Measurements from ENCODE around the gene ZNF541. TPM values are rescaled to one million over a fixed set of nuclear protein-coding genes. Genes with fewer than 3 reads are reported as not detected.

The ZNF541 gene
- total RNA-seq, 2 donors from 2014 or later = not detected

DNA sequence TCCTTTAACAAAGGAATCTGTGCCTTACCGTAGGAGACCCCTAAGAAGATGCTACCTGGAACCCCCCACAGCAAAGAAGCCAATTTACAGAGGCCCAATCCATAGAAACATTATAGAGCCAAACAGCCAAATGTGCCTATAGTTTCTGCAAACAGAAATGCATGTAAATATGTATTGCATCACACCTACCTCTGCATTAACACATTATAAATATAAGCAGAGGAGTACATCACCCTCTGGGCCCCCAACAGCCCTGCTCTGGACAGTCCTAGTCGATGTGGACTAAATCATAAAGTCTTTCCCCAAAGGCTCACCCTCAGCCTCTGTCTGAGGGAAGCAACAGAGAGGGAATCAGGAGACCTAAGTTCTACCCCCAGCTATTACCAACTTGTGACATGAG is 25.7 kb downstream of the ZNF541 start:
- TF ChIP-seq, protein P1, sequence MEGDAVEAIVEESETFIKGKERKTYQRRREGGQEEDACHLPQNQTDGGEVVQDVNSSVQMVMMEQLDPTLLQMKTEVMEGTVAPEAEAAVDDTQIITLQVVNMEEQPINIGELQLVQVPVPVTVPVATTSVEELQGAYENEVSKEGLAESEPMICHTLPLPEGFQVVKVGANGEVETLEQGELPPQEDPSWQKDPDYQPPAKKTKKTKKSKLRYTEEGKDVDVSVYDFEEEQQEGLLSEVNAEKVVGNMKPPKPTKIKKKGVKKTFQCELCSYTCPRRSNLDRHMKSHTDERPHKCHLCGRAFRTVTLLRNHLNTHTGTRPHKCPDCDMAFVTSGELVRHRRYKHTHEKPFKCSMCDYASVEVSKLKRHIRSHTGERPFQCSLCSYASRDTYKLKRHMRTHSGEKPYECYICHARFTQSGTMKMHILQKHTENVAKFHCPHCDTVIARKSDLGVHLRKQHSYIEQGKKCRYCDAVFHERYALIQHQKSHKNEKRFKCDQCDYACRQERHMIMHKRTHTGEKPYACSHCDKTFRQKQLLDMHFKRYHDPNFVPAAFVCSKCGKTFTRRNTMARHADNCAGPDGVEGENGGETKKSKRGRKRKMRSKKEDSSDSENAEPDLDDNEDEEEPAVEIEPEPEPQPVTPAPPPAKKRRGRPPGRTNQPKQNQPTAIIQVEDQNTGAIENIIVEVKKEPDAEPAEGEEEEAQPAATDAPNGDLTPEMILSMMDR (conservative IDR thresholded peaks at IDR 0.05) = no peak
- peaks cover 2% of the 10 kb centered on the region for H3K27me3 Mint-ChIP-seq (ENCODE audit: insufficient read depth)
- 67 to 85% methylated on average over 1 to 2 of the region's 2 CpGs for WGBS, 2 experiments (ENCODE audit: insufficient coverage in 1 of 2, insufficient read length in 1 of 2)
- peaks cover 9% of the 10 kb centered on the region for H3K4me1 Mint-ChIP-seq
- no peaks in the 10 kb centered on the region for H3K4me1 ChIP-seq (ENCODE audit: control insufficient read depth, insufficient read depth, low read length)
- no peak for DNase-seq
- no peaks in the 10 kb centered on the region for H3K36me3 Mint-ChIP-seq (ENCODE audit: low read depth)
- H3K9me3 ChIP-seq (ENCODE audit: control insufficient read depth, low read length) = no peaks in the 10 kb centered on the region
- no peaks in the 10 kb centered on the region for H3K36me3 ChIP-seq (ENCODE audit: control insufficient read depth, insufficient read depth, low read length)
- no peak overlapping the region for H3K27ac Mint-ChIP-seq
- no peak overlapping the region for H3K9ac ChIP-seq (ENCODE audit: extremely low read depth, low read length, poor library complexity, severe bottlenecking)
- H3K27ac ChIP-seq (ENCODE audit: low read depth, low read length) = no peak overlapping the region
- no peaks in the 10 kb centered on the region for H3K9me3 Mint-ChIP-seq
- H3K27me3 ChIP-seq (ENCODE audit: control insufficient read depth, insufficient read depth, low read length, poor library complexity, severe bottlenecking) = no peaks in the 10 kb centered on the region
- H3K4me3 ChIP-seq (ENCODE audit: low read length) = no peak overlapping the region
- H3K4me3 Mint-ChIP-seq = no peak overlapping the region

DNA sequence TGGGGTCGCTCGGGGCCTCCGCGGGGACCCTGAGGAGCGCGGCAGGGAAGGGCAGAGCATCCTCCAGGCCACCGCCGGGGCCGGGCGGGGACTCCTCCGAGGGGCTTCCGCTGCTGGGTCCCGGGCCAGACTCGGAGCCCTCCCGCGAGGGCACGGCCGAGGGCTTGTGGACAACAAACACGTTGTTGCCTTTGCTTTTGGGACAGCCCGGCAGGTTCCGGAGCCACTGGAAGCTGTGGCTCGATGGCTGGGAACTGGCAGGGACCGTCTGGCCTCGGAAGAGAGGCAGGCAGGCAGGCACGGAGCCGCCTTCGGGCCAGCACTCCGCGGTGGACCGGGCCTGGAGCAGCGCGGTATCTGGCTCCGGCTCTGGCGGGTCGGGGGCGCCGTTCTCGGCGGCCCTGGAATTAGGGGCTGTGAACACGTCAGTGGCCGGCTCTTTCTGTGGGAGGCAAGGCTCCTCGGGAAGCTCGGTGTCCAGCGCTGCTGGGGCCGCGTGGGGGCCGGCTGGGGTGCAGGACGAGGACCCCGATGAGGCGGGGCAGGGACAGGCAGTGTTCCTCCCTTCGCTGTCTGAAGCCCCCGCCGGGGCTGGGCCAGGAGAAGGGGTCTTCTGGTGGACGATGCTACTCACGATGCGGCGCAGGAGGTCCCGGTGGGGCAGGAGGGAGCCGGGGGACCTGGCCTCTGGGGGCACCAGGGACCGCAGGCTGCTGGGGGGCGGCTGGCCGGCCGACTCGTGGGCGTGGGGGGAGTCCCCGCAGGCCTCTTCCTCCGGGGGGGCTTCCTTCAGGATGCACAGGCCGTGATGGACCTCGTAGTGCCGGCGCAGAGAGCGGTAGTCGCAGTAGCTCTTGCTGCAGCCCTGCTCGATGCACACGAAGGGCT is 27.6 kb downstream of the ZNF541 start:
- Mint-ChIP-seq H3K27me3 (ENCODE audit: insufficient read depth) (peaks cover 2% of the 10 kb centered on the region), H3K36me3 (ENCODE audit: low read depth) (no peaks in the 10 kb centered on the region)

DNA sequence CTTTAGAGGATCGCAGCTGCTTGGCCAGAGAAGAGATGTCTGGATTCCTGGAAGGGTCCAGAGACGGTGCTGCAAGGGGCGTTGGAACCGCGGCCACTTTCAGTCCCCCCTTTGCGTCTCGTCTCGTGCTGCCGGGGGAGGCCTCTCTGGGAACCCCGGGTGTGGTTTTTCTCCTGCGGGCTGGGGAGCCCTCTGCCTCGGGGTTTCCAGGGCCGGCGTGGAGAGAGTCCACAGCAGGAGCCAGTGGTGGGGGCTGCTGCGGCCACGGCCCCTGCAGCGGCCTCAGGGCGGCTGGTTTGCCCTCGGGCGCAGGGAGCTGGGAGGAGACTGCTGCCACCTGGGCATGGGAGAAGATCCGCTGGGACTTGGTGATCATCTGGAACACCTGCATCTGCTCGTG is 28.5 kb downstream of the ZNF541 start:
- Histone ChIP-seq H3K4me1 (ENCODE audit: control insufficient read depth, insufficient read depth, low read length) (no peaks in the 10 kb centered on the region), H3K27me3 (ENCODE audit: control insufficient read depth, insufficient read depth, low read length, poor library complexity, severe bottlenecking) (no peaks in the 10 kb centered on the region), H3K9me3 (ENCODE audit: control insufficient read depth, low read length) (no peaks in the 10 kb centered on the region), H3K27ac (ENCODE audit: low read depth, low read length) (no peak overlapping the region), H3K36me3 (ENCODE audit: control insufficient read depth, insufficient read depth, low read length) (no peaks in the 10 kb centered on the region), H3K9ac (ENCODE audit: extremely low read depth, low read length, poor library complexity, severe bottlenecking) (no peak overlapping the region), H3K4me3 (ENCODE audit: low read length) (no peak overlapping the region)
- no peak for DNase-seq
- Mint-ChIP-seq H3K9me3 (no peaks in the 10 kb centered on the region), H3K4me3 (no peak overlapping the region), H3K36me3 (ENCODE audit: low read depth) (no peaks in the 10 kb centered on the region), H3K27ac (no peak overlapping the region), H3K27me3 (ENCODE audit: insufficient read depth) (peaks cover 2% of the 10 kb centered on the region), H3K4me1 (peaks cover 17% of the 10 kb centered on the region)
- TF ChIP-seq, protein P1 (conservative IDR thresholded peaks at IDR 0.05) = no peak
- 94 to 95% methylated on average over 15 to 22 of the region's 22 CpGs for WGBS, 2 experiments (ENCODE audit: insufficient coverage in 1 of 2, insufficient read length in 1 of 2)

More for the DNA sequence above, 27.6 kb downstream of the ZNF541 start:
- H3K4me1 Mint-ChIP-seq = peaks cover 9% of the 10 kb centered on the region
- H3K4me3 Mint-ChIP-seq = no peak overlapping the region
- H3K27ac Mint-ChIP-seq = no peak overlapping the region
- TF ChIP-seq, protein P1 (conservative IDR thresholded peaks at IDR 0.05) = no peak
- Histone ChIP-seq H3K27me3 (ENCODE audit: control insufficient read depth, insufficient read depth, low read length, poor library complexity, severe bottlenecking) (no peaks in the 10 kb centered on the region), H3K36me3 (ENCODE audit: control insufficient read depth, insufficient read depth, low read length) (no peaks in the 10 kb centered on the region), H3K27ac (ENCODE audit: low read depth, low read length) (no peak overlapping the region), H3K9ac (ENCODE audit: extremely low read depth, low read length, poor library complexity, severe bottlenecking) (no peak overlapping the region), H3K4me1 (ENCODE audit: control insufficient read depth, insufficient read depth, low read length) (no peaks in the 10 kb centered on the region), H3K4me3 (ENCODE audit: low read length) (no peak overlapping the region), H3K9me3 (ENCODE audit: control insufficient read depth, low read length) (no peaks in the 10 kb centered on the region)
- no peaks in the 10 kb centered on the region for H3K9me3 Mint-ChIP-seq
- DNase-seq = peak; percentile 68
- 92 to 95% methylated on average over 36 to 75 of the region's 75 CpGs for WGBS, 2 experiments (ENCODE audit: insufficient coverage in 1 of 2, insufficient read length in 1 of 2)
